ENCODE measurements around the gene SOX8.
"Not testable (repeated sequence)": the region's sequence is repeated elsewhere in the genome, so short reads cannot be mapped to it uniquely, and the experiment has no call there.

Gene SOX8

GRCh38 chr16:1024138-1024537, 42.6 kb downstream of the SOX8 start:
- no peak for DNase-seq (ENCODE audit: low read depth in 1 of 2, low spot score in 1 of 2)

- not testable (repeated sequence) for DNase-seq (ENCODE audit: low read depth in 1 of 2, low spot score in 1 of 2)
These were observed 43.7 kb downstream of the SOX8 start for GRCh38 chr16:1025183-1025809.

GRCh38 chr16:1026057-1026783, 44.6 kb downstream of the SOX8 start:
- no peak for DNase-seq (ENCODE audit: low read depth in 1 of 2, low spot score in 1 of 2)

- no peak for DNase-seq (ENCODE audit: low read depth in 1 of 2, low spot score in 1 of 2)
These were observed 45.4 kb downstream of the SOX8 start for GRCh38 chr16:1026784-1027500.

- DNase-seq (ENCODE audit: low read depth in 1 of 2, low spot score in 1 of 2) = no peak
These were observed 45.9 kb downstream of the SOX8 start for GRCh38 chr16:1027501-1027815.

- DNase-seq (ENCODE audit: low read depth in 1 of 2, low spot score in 1 of 2) = no peak
These were observed 46.5 kb downstream of the SOX8 start for GRCh38 chr16:1028056-1028455.

- DNase-seq (ENCODE audit: low read depth in 1 of 2, low spot score in 1 of 2) = no peak
These were observed 47.1 kb downstream of the SOX8 start for GRCh38 chr16:1028524-1029258.

GRCh38 chr16:1029259-1029545, 47.6 kb downstream of the SOX8 start:
- no peak for DNase-seq (ENCODE audit: low read depth in 1 of 2, low spot score in 1 of 2)

- no peak for DNase-seq (ENCODE audit: low read depth in 1 of 2, low spot score in 1 of 2)
These were observed 48.9 kb downstream of the SOX8 start for GRCh38 chr16:1030473-1030901.

GRCh38 chr16:1031666-1032065, 50.1 kb downstream of the SOX8 start:
- no peak for DNase-seq (ENCODE audit: low read depth in 1 of 2, low spot score in 1 of 2)

- no peak for DNase-seq (ENCODE audit: low read depth in 1 of 2, low spot score in 1 of 2)
These were observed 51.0 kb downstream of the SOX8 start for GRCh38 chr16:1032607-1033006.

- DNase-seq (ENCODE audit: low read depth in 1 of 2, low spot score in 1 of 2) = no peak
These were observed 51.6 kb downstream of the SOX8 start for GRCh38 chr16:1033128-1033679.

GRCh38 chr16:1034230-1035065, 52.9 kb downstream of the SOX8 start:
- DNase-seq (ENCODE audit: low read depth in 1 of 2, low spot score in 1 of 2) = no peak

- DNase-seq (ENCODE audit: low read depth in 1 of 2, low spot score in 1 of 2) = no peak
These were observed 53.5 kb downstream of the SOX8 start for GRCh38 chr16:1035066-1035415.

GRCh38 chr16:1036166-1036565, 54.6 kb downstream of the SOX8 start:
- no peak for DNase-seq (ENCODE audit: low read depth in 1 of 2, low spot score in 1 of 2)

Data from activated T-helper 1 cell treated with anti-CD3 and anti-CD28 coated beads, Interleukin-2, amount 50 U/mL, for 16 hours (primary cell).